ENCODE measurements around the gene DAPK2.
"Not testable (repeated sequence)": the region's sequence is repeated elsewhere in the genome, so short reads cannot be mapped to it uniquely, and the experiment has no call there.

DAPK2 gene

GRCh38 chr15:64053674-64054073 is 7.4 kb upstream of the DAPK2 start:
- not testable (repeated sequence) for DNase-seq (ENCODE audit: low spot score)

DNA sequence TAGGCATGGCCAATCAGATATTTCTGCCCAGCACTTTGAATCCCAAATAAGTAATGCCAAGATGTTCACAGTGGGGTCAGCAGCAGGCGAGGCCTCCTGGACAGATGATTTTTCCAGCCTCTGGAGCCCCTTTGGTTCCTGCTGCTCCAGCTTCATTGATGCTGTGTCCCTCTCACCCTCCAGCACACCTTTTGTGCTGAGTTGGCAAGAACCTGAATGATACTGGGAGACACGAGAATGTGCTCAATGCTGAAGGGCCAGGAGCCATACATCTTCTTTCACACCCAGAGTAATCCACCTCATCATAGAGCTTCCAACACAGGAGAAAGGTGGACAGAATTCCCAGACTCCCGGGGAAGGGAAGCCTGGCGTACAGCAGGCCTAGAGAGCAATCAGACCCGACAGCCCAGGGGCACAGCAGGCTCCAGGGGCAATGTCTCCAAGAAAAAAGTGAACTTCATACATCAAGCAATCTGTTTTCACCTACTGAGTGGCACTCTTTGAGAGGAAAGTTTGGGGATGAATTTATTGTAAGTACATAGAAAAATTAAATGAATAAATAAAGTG is 6.7 kb upstream of the DAPK2 start:
- no peak for DNase-seq (ENCODE audit: low spot score)

- no peak for DNase-seq (ENCODE audit: low spot score)
Observed at GRCh38 chr15:64051407-64052259, 5.3 kb upstream of the DAPK2 start.

DNA sequence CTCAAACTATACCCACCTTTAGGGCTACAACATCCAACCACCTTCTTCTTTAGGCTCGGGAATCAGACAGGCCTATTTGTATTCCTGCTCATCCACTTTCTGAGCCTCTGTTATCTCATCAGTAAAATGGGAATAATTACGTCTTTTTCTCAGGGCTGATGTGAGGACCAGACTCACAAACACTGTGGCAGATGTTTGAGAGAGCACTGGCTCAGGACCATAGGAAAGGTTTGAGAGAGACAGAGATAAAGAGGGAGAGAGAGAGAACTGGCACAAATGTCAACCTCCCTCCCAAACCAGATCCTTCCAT is 4.8 kb upstream of the DAPK2 start:
- DNase-seq (ENCODE audit: low spot score), result no peak

GRCh38 chr15:64050281-64051092 is 4.2 kb upstream of the DAPK2 start:
- DNase-seq (ENCODE audit: low spot score), result no peak

DNA sequence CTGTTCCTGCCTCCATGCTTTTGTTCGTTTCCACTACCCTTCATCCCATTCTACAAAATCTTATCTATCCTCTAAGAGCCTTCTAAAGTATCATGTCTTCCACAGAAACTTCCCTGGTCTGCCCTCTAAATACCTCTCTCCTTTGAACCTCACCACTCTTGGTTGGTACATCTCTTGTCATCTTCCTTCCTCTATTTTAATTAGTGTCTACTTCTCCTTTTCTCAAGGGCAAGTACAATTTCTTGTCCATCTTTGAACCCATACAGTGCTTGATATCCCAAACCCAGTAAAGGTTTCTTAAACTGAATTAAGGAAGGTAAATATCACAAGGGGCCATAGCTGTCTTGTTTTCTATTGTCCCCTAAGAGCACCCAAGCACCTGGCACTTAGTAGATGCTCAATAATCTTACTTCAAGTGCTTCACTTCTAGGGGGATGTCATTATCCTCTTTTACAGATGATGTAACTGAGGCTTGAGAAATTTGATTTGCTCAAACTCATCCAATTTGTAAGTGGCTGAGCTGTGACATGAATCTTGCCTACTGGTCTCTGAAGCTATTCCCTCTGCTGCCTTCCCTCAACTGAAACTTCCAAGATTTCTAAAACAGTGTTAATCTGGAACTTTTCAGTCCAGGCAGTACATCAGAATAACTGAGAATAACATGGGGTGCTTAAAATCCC is 2.6 kb upstream of the DAPK2 start:
- no peak for DNase-seq (ENCODE audit: low spot score)

GRCh38 chr15:64045774-64046420 is 388 bp downstream of the DAPK2 start:
- no peak for DNase-seq (ENCODE audit: low spot score)

- DNase-seq (ENCODE audit: low spot score), result no peak
Observed at GRCh38 chr15:64045101-64045435, 1.2 kb downstream of the DAPK2 start.

DNA sequence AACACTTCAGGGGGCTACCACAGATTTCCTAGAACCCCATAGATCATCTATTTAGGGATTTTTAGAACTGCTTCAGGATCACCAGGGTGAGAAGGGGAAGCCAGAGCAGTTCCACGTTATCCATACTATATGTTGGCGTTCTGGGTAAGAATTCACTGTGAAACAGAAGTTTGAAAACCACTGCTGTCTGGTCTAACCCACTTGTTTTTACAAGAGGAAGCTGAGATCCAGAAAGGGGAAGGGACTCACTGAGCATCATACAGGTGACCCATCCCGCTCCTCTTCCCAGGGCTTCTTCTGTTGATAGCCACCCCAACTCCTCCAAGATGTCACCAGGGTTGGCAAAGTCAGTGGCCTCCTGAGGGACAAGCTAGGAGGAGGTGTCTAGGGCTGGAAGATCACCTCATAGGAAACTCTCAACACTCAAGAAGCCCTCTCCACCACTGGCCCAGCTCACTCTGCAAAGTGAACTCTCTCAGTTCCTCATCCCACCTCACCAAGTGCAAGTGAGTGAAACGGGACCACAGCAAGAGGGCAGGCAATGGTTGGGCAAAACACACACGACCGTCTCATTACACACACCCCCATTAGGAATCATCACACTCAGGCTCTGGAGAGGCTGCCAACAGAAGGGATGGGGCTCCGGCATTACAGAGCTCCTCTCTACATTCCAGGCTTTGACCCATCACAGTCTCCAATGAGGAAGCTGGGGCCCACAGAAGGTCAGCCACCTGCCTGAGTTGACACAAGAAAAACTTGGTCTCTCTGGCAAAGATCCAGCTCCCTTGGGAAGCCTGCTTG is 1.8 kb downstream of the DAPK2 start:
- DNase-seq (ENCODE audit: low spot score), result no peak

- no peak for DNase-seq (ENCODE audit: low spot score)
Observed at GRCh38 chr15:64038878-64039610, 7.2 kb downstream of the DAPK2 start.

DNA sequence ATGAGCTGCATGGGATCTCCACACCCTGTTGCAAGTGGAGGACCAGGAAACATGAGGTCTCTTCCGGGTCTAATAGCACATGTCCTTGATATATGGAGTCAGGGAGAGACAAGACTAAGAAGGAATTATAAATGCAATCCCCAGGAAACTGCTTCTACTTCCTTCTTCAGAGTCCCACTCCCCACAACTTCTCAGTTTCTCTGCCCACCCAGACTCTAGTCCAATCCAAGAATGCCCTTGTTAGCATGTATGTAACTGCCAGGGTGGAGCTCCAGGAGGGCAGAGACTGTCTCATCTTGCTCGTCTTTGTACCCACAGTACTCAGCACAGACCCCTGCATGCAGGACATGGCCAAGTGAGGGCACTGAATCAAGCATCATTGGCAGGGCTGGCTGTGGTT is 8.3 kb downstream of the DAPK2 start:
- no peak for DNase-seq (ENCODE audit: low spot score)

DNA sequence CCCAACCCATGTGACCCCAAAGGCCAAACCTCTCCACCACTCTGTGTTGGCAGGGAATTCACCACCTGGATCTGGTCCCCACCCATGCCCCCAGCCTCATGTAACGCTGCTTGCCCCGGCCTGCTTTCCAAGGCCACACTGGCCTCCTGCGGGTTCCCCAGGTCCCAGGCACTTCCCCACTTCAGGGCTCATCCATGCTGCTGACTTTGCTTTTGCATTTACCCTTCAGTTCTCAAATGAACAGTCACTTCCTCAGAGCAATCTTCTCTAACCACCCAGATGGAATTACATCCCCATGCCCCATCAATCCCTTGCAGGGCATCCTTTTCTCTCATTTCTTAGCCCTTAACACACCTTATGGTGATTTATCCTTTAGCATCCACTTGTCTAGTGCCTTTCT is 9.2 kb downstream of the DAPK2 start:
- DNase-seq (ENCODE audit: low spot score), result no peak

- DNase-seq (ENCODE audit: low spot score), result no peak
Observed at GRCh38 chr15:64035525-64035924, 10.8 kb downstream of the DAPK2 start.

DNA sequence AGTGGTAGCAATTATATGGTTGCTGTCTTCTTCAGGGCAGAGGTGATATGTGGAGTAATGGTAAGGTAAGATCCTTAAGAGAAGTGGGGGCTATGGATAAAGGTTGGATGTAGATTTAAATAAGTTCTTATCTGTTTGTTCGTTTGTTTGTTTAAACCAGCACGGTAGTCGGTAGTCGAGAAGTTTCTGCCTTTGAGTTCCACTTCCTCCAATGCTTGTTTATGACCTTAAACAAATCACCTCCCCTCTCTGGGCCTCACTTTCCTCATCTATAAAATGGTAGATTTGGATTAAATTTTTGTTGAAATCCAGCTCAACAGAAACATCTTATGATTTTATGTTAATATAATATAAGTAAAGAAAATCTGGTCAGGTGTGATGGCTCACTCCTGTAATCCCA is 11.8 kb downstream of the DAPK2 start:
- no peak for DNase-seq (ENCODE audit: low spot score)

DNA sequence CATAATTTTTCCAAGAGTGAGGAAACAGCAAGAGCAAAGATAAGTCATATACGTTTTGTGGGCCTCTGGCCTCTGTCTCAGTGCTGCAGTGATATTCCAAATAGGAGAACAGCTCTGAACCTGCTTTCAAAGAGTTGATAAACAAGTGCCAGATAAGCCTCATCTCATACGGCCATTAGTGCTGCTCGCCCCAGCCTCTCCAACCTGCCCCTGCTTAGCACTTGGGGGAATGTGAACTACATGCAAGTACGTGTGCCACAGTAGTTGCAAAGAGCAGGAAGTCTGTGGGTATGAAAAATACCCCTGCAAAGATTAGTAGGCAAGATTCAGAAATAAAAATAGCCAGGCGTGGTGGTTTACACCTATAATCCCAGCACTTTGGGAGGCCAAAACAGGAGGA is 14.0 kb downstream of the DAPK2 start:
- no peak for DNase-seq (ENCODE audit: low spot score)

GRCh38 chr15:64030123-64030522 is 16.2 kb downstream of the DAPK2 start:
- DNase-seq (ENCODE audit: low spot score), result no peak

- DNase-seq (ENCODE audit: low spot score), result no peak
Observed at GRCh38 chr15:64029633-64030032, 16.7 kb downstream of the DAPK2 start.

GRCh38 chr15:64029110-64029509 is 17.2 kb downstream of the DAPK2 start:
- DNase-seq (ENCODE audit: low spot score), result no peak

GRCh38 chr15:64026591-64026990 is 19.7 kb downstream of the DAPK2 start:
- no peak for DNase-seq (ENCODE audit: low spot score)

DNA sequence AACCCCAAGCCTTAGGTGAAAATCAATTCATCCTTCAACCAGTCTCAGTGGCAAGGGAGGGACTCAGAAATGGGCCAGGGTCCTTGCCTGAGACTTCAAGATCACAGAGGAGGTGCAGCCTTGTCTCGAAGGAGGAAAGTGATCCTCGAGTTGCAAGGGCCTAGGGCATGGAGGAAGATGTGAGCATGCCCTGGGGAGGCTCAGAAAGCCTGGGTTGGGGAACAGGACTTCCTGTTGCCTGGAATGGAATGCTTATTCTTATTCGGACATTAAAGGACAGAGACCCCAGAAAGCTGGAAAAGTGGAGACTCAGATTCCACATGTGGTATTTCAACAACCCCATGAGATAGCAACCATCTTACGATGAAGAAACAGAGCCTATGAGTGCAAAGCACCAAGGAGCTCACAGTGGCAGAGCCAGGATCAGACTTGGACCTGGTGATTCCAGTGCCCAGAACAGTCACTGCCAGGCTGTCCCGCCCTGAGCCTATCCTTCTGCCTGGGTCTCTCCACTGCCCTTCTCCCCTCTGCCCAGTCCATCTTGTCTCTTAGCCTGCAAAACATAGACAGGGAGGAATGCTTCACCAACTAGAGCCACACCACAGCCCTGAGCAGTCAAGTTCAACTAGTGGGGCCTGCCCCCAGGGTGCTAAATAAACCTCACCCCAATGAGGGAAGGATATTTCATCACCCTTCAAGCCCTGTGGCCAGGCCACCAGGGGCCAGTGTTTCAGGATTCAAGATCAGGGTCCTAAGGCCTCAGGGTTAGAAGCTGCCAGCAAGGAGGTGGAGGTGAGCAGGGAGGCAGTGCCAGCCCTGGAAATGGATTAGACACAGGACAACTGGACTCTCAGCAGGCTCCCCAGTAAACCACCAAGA is 21.9 kb downstream of the DAPK2 start:
- no peak for DNase-seq (ENCODE audit: low spot score)

Measured in AG08395 (cell line).